Lung microvascular endothelial cell (primary cell): ENCODE results near the gene SYTL5. TPM values are rescaled to one million over a fixed set of nuclear protein-coding genes. Genes with fewer than 3 reads are reported as not detected.

Experiments
- DNase-seq, 2 donors: peaks; one replicate each; pipeline versions ENCODE4 v3.0.0 to v3.0.0-alpha.2; 2010; ENCODE audit warnings: low read depth in 2 of 2
- total RNA-seq: library from RNA; depleted of rRNA; stranded (reverse); fragments of >200 nt; gene quantifications from 2 replicates; pipeline ENCODE4 v1.2.1, GENCODE V29; 2014

The SYTL5 gene
- total RNA-seq, 1 donor from 2014 or later = not detected

GRCh38 chrX:38087594-38087993 lies 81.2 kb downstream of the SYTL5 start:
- DNase-seq = no peak

- no peak for DNase-seq
These were observed 83.0 kb downstream of the SYTL5 start for GRCh38 chrX:38089173-38089982.

- DNase-seq = peak; percentile 13 to 63
These were observed 89.7 kb downstream of the SYTL5 start for GRCh38 chrX:38095971-38096529.

GRCh38 chrX:38099688-38100087 lies 93.3 kb downstream of the SYTL5 start:
- DNase-seq = no peak

GRCh38 chrX:38102240-38102639 lies 95.9 kb downstream of the SYTL5 start:
- no peak for DNase-seq

GRCh38 chrX:38102875-38103274 lies 96.5 kb downstream of the SYTL5 start:
- no peak for DNase-seq

- DNase-seq = no peak
These were observed 97.8 kb downstream of the SYTL5 start for GRCh38 chrX:38103857-38104812.

GRCh38 chrX:38105216-38105725 lies 98.9 kb downstream of the SYTL5 start:
- DNase-seq = no peak

- no peak for DNase-seq
These were observed 100.8 kb downstream of the SYTL5 start for GRCh38 chrX:38106991-38107655.

- DNase-seq = peak; percentile 64 to 65
These were observed 102.0 kb downstream of the SYTL5 start for GRCh38 chrX:38108364-38108763.

GRCh38 chrX:38109042-38109898 lies 102.9 kb downstream of the SYTL5 start:
- peak in 1 of 2 donors; percentile 18 for DNase-seq

GRCh38 chrX:38110231-38110630 lies 103.9 kb downstream of the SYTL5 start:
- peak; percentile 33 to 53 for DNase-seq

GRCh38 chrX:38111196-38111595 lies 104.8 kb downstream of the SYTL5 start:
- no peak for DNase-seq

GRCh38 chrX:38112566-38112965 lies 106.2 kb downstream of the SYTL5 start:
- DNase-seq = no peak

GRCh38 chrX:38116706-38117105 lies 110.4 kb downstream of the SYTL5 start:
- no peak for DNase-seq

GRCh38 chrX:38117485-38117884 lies 111.1 kb downstream of the SYTL5 start:
- DNase-seq = peak; percentile 32 to 33

GRCh38 chrX:38124000-38124399 lies 117.6 kb downstream of the SYTL5 start:
- no peak for DNase-seq

- DNase-seq = peak in 1 of 2 donors; percentile 37
These were observed 119.8 kb downstream of the SYTL5 start for GRCh38 chrX:38126179-38126578.

- DNase-seq = no peak
These were observed 121.6 kb downstream of the SYTL5 start for GRCh38 chrX:38127961-38128360.

- no peak for DNase-seq
These were observed 123.0 kb downstream of the SYTL5 start for GRCh38 chrX:38129366-38129765.
